B cell (primary cell): ENCODE data around the gene DAZAP1. TPM values are rescaled to one million over a fixed set of nuclear protein-coding genes. Genes with fewer than 3 reads are reported as not detected.

Experiments used
- ATAC-seq: fragments of 200-7000 bp; cut with Tn5 transposase; one replicate; pipeline ENCODE4 v1.10.0; 2021; ENCODE audit warnings: low read depth, mild to moderate bottlenecking, moderate number of reproducible peaks, moderate library complexity
- CTCF ChIA-PET: fragments of 350-600 bp; sonication (Branson Sonifier 250); formaldehyde crosslinking; loops from one replicate; lab custom pipeline; 2021; ENCODE audit warnings: antibody characterized with exemption, inconsistent platforms; lab: Charles Lee
- POLR2A ChIA-PET: fragments of 350-600 bp; sonication (Branson Sonifier 250); formaldehyde crosslinking; loops from one replicate; lab custom pipeline; 2021; ENCODE audit warnings: antibody characterized with exemption; lab: Charles Lee
- DNase-seq: peaks from one replicate; pipeline ENCODE4 v3.0.0; 2013
- H2AFZ ChIP-seq: 2 replicates; pipeline ENCODE4 v1.6.1; 2012; ENCODE audit warnings: mild to moderate bottlenecking, low read depth, low read length; ENCODE audit not compliant: insufficient read depth, poor library complexity, severe bottlenecking
- H3K27ac ChIP-seq, 2 donors: 1 replicate in 1 of 2; 2 replicates in 1 of 2; pipeline ENCODE4 v1.5.1; 2012 to 2013; ENCODE audit warnings: low read length in 2 of 2, mild to moderate bottlenecking in 2 of 2, moderate library complexity in 1 of 2
- H3K27me3 ChIP-seq, 4 experiments: fragments of 200-600 bp in 1 of 4; sonication (generic) in 1 of 4; replicated peaks in 1 of 4; 1 replicate in 2 of 4; 2 replicates in 2 of 4; pipeline versions ENCODE4 v1.6.1 to v1.7.0; 2013 to 2016; ENCODE audit warnings: low read length in 3 of 4, mild to moderate bottlenecking in 2 of 4, mixed read lengths in 1 of 4, moderate library complexity in 1 of 4; ENCODE audit not compliant: insufficient read depth in 4 of 4, control insufficient read depth in 3 of 4; ENCODE audit errors: control extremely low read depth in 1 of 4
- H3K36me3 ChIP-seq, 2 experiments: replicated peaks in 1 of 2; 1 replicate in 1 of 2; 2 replicates in 1 of 2; pipeline versions ENCODE4 v1.6.1 to v1.7.1; 2013; ENCODE audit warnings: low read length in 1 of 2; ENCODE audit not compliant: insufficient read depth in 2 of 2, control insufficient read depth in 1 of 2; ENCODE audit errors: control extremely low read depth in 1 of 2, extremely low read depth in 1 of 2
- H3K4me1 ChIP-seq, 2 donors: fragments of 200-600 bp in 1 of 2; sonication (generic) in 1 of 2; 1 replicate in 1 of 2; 2 replicates in 1 of 2; pipeline versions ENCODE4 v1.5.1 to v1.6.1; 2013 to 2017; ENCODE audit warnings: low read length in 2 of 2; ENCODE audit not compliant: control insufficient read depth in 2 of 2, insufficient read depth in 2 of 2
- H3K4me2 ChIP-seq: replicated peaks from 2 replicates; pipeline ENCODE3; 2012; ENCODE audit warnings: mild to moderate bottlenecking, low read depth, low read length; ENCODE audit not compliant: poor library complexity, severe bottlenecking
- H3K4me3 ChIP-seq, 5 experiments: fragments of 200-600 bp in 1 of 5; sonication (generic) in 1 of 5; 1 replicate in 3 of 5; 2 replicates in 2 of 5; pipeline versions ENCODE4 v1.5.1 to v1.7.0; 2011 to 2016; ENCODE audit warnings: low read length in 4 of 5, mild to moderate bottlenecking in 4 of 5, low read depth in 2 of 5, control low read depth in 1 of 5, moderate library complexity in 1 of 5; ENCODE audit not compliant: insufficient read depth in 1 of 5; ENCODE audit errors: control extremely low read depth in 1 of 5, extremely low read depth in 1 of 5
- H3K79me2 ChIP-seq: fragments of 200-600 bp; sonication (generic); one replicate; pipeline ENCODE4 v1.6.0; 2016; ENCODE audit warnings: low read length; ENCODE audit not compliant: control insufficient read depth, insufficient read depth
- H3K9ac ChIP-seq: fragments of 200-600 bp; sonication (generic); 2 replicates; pipeline ENCODE4 v1.6.1; 2017; ENCODE audit warnings: mild to moderate bottlenecking, low read length, moderate library complexity
- H3K9me3 ChIP-seq, 3 donors: one replicate each; pipeline versions ENCODE4 v1.6.1 to v1.7.1; 2013; ENCODE audit warnings: low read length in 2 of 3; ENCODE audit not compliant: control insufficient read depth in 2 of 3, insufficient read depth in 1 of 3; ENCODE audit errors: control extremely low read depth in 1 of 3
- H4K20me1 ChIP-seq: 2 replicates; pipeline ENCODE4 v1.6.0; 2012; ENCODE audit warnings: mild to moderate bottlenecking, low read length; ENCODE audit not compliant: insufficient read depth, control insufficient read depth, poor library complexity, severe bottlenecking
- H3K27ac Mint-ChIP-seq: one replicate; pipeline ENCODE4 v1.8.0; 2021; ENCODE audit warnings: mixed read lengths
- H3K27me3 Mint-ChIP-seq: one replicate; pipeline ENCODE4 v1.8.0; 2021; ENCODE audit warnings: mixed read lengths
- H3K4me1 Mint-ChIP-seq: one replicate; pipeline ENCODE4 v1.8.0; 2021; ENCODE audit warnings: mixed read lengths
- H3K4me3 Mint-ChIP-seq: one replicate; pipeline ENCODE4 v1.8.0; 2021; ENCODE audit warnings: mixed read lengths
- H3K9me3 Mint-ChIP-seq: one replicate; pipeline ENCODE4 v1.8.0; 2022; ENCODE audit warnings: mixed read lengths; ENCODE audit not compliant: insufficient read depth
- EZH2 ChIP-seq: IDR thresholded peaks from 2 replicates; pipeline ENCODE4 v1.6.1; 2012; ENCODE audit warnings: borderline replicate concordance, low read depth, mild to moderate bottlenecking, moderate library complexity, low read length; ENCODE audit not compliant: insufficient read depth, poor library complexity, severe bottlenecking
- WGBS: methylation state at CpG from one replicate; pipeline ENCODE4 v1.1.5; 2013; ENCODE audit warnings: missing lambda C conversion rate; ENCODE audit not compliant: insufficient coverage; 5-methylcytosine and 5-hydroxymethylcytosine counted together
- intact Hi-C: fragments of 100-400 bp; cut with micrococcal nuclease; formaldehyde crosslinking; loops from one replicate; pipeline ENCODE4 v1.10.0; 2022
- polyA plus RNA-seq: library from polyadenylated mRNA; depleted of rRNA; stranded (reverse); fragments of >200 nt; gene quantifications from 2 replicates; pipeline ENCODE4 v1.2.3, GENCODE V29; 2012
- total RNA-seq, 2 donors: library from RNA; stranded (reverse); fragments of 120-200 nt in 1 of 2; gene quantifications; 1 replicate in 1 of 2; 2 replicates in 1 of 2; pipeline versions ENCODE4 v1.2.3 to v1.2.4, GENCODE V29; 2013 to 2022
- TF ChIP-seq, protein P1 (sequence below): fragments of 200-600 bp; IDR thresholded peaks from one replicate; pipeline ENCODE4 v1.8.0; 2022; ENCODE audit warnings: antibody characterized with exemption, mild to moderate bottlenecking

Gene DAZAP1
- total and polyA plus RNA-seq, 2 donors (not counting 1 experiment from before 2014, with no cell fraction given), result 54.8 to 125 TPM

DNA sequence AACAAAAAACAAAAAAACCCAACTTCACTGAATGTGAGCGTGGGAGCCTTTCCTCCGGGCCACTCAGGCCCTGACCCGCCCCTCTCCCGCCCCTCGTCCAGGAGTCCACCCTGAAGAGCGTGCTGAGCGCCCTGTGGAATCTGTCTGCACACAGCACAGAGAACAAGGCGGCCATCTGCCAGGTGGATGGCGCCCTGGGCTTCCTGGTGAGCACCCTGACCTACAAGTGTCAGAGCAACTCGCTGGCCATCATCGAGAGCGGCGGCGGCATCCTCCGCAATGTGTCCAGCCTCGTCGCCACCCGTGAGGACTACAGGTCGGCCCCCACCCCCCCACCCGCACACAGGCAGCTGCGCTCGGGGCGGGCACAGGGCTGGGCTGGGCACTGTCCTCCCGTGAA, 54.5 kb downstream of the DAZAP1 start:
- Histone ChIP-seq H3K27me3 (peaks cover 0 to 34% (median 7%) of the 10 kb centered on the region in 4 experiments), H3K79me2 (no peaks in the 10 kb centered on the region), H3K9ac (no peak overlapping the region), H2AFZ (no peak overlapping the region), H3K36me3 (no peaks in the 10 kb centered on the region), H3K4me3 (no peak overlapping the region), H4K20me1 (peaks cover 27% of the 10 kb centered on the region), H3K4me1 (peaks cover 13 to 22% of the 10 kb centered on the region in 2 donors), H3K27ac (no peak overlapping the region), H3K4me2 (no peak overlapping the region), H3K9me3 (peaks cover 0 to 5% (median 0%) of the 10 kb centered on the region in 3 donors)
- H3K27me3 Mint-ChIP-seq, result peaks cover 12% of the 10 kb centered on the region
- no peak overlapping the region for H3K27ac Mint-ChIP-seq
- ChIA-PET CTCF (no interaction called here), POLR2A (no interaction called here)
- H3K4me1 Mint-ChIP-seq, result no peaks in the 10 kb centered on the region
- no peaks in the 10 kb centered on the region for H3K9me3 Mint-ChIP-seq
- intact Hi-C loops, result no loop called here
- WGBS, result 96% methylated on average over 19 of the region's 24 CpGs
- ATAC-seq, result no peak
- TF ChIP-seq, protein P1, sequence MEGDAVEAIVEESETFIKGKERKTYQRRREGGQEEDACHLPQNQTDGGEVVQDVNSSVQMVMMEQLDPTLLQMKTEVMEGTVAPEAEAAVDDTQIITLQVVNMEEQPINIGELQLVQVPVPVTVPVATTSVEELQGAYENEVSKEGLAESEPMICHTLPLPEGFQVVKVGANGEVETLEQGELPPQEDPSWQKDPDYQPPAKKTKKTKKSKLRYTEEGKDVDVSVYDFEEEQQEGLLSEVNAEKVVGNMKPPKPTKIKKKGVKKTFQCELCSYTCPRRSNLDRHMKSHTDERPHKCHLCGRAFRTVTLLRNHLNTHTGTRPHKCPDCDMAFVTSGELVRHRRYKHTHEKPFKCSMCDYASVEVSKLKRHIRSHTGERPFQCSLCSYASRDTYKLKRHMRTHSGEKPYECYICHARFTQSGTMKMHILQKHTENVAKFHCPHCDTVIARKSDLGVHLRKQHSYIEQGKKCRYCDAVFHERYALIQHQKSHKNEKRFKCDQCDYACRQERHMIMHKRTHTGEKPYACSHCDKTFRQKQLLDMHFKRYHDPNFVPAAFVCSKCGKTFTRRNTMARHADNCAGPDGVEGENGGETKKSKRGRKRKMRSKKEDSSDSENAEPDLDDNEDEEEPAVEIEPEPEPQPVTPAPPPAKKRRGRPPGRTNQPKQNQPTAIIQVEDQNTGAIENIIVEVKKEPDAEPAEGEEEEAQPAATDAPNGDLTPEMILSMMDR, result no peak
- TF ChIP-seq EZH2, result no peak
- DNase-seq, result no peak
- H3K4me3 Mint-ChIP-seq, result no peak overlapping the region

GRCh38 chr19:1465191-1466016, 58.0 kb downstream of the DAZAP1 start:
- TF ChIP-seq EZH2, result no peak
- TF ChIP-seq, protein P1, result peak; percentile 22
- Mint-ChIP-seq H3K9me3 (no peaks in the 10 kb centered on the region), H3K4me3 (no peak overlapping the region), H3K27me3 (no peaks in the 10 kb centered on the region), H3K27ac (no peak overlapping the region), H3K4me1 (peaks cover 6% of the 10 kb centered on the region)
- CTCF ChIA-PET, result interaction anchor here (0.7 to 0.9 kb wide), 3 partner anchors 38 to 360 kb away, joined by 3 to 4 read pairs (median 3); no protein-coding TSS in a partner anchor
- POLR2A ChIA-PET, result interaction anchor here (0.6 to 0.9 kb wide), 2 partner anchors 26 to 127 kb away, joined by 3 to 5 read pairs; no protein-coding TSS in a partner anchor
- H3K9ac ChIP-seq, result no peak overlapping the region
- H3K36me3 ChIP-seq, result no peaks in the 10 kb centered on the region
- no peak overlapping the region for H3K4me3 ChIP-seq
- DNase-seq (peak; percentile 56), ATAC-seq (no peak)
- H4K20me1 ChIP-seq, result peaks cover 54% of the 10 kb centered on the region
- peaks cover 0 to 39% (median 7%) of the 10 kb centered on the region in 4 experiments for H3K27me3 ChIP-seq
- no peaks in the 10 kb centered on the region for H3K79me2 ChIP-seq
- peak overlapping the region; percentile 55 for H3K4me2 ChIP-seq
- H3K27ac ChIP-seq, result no peak overlapping the region
- no peak overlapping the region for H2AFZ ChIP-seq
- H3K9me3 ChIP-seq, result peaks cover 0 to 9% (median 0%) of the 10 kb centered on the region in 3 donors
- WGBS, result 48% methylated on average over 83 of the region's 83 CpGs
- peaks cover 37 to 47% of the 10 kb centered on the region in 2 donors for H3K4me1 ChIP-seq
- intact Hi-C loops, result no loop called here
